ENCODE measurements around the gene CPZ.

Gene CPZ

GRCh38 chr4:8655411-8656184, 63.0 kb downstream of the CPZ start:
- no peak for DNase-seq

- DNase-seq: no peak
Measured at GRCh38 chr4:8656185-8656517, 63.6 kb downstream of the CPZ start.

GRCh38 chr4:8656711-8657380, 64.3 kb downstream of the CPZ start:
- DNase-seq: no peak

GRCh38 chr4:8657381-8658088, 65.0 kb downstream of the CPZ start:
- no peak for DNase-seq

GRCh38 chr4:8662776-8663175, 70.2 kb downstream of the CPZ start:
- DNase-seq: no peak

GRCh38 chr4:8664031-8664805, 71.7 kb downstream of the CPZ start:
- no peak for DNase-seq

- DNase-seq: no peak
Measured at GRCh38 chr4:8664976-8665375, 72.4 kb downstream of the CPZ start.

GRCh38 chr4:8665406-8666360, 73.1 kb downstream of the CPZ start:
- no peak for DNase-seq

- no peak for DNase-seq
Measured at GRCh38 chr4:8666581-8666980, 74.0 kb downstream of the CPZ start.
